HEK293 (cell line): ENCODE results near the gene MTUS2.

ENCODE experiments used
- CTCF ChIA-PET: fragments of 350-600 bp; formaldehyde crosslinking; extraction: SDS; loops from one replicate; lab custom pipeline; 2021; ENCODE audit warnings: antibody characterized with exemption; lab: Yijun Ruan, JAX
- POLR2A ChIA-PET: fragments of 300-600 bp; formaldehyde crosslinking; extraction: SDS; loops from one replicate; lab custom pipeline; 2020; ENCODE audit warnings: antibody characterized with exemption, inconsistent platforms; lab: Yijun Ruan, JAX
- H3K27ac ChIP-seq: fragments of 200-500 bp; sonication (Bioruptor generic); 2 replicates; pipeline ENCODE4 v1.5.1; 2014; ENCODE audit warnings: low read depth, low read length, control low read depth, inconsistent platforms; ENCODE audit errors: extremely low read depth
- H3K36me3 ChIP-seq, 2 experiments: fragments of 200-500 bp in 1 of 2; sonication (Bioruptor generic) in 1 of 2; 1 replicate in 1 of 2; 2 replicates in 1 of 2; pipeline ENCODE4 v1.5.1; 2014 to 2017; ENCODE audit warnings: inconsistent platforms in 2 of 2, low read length in 2 of 2; ENCODE audit not compliant: control insufficient read depth in 2 of 2, insufficient read depth in 1 of 2
- H3K4me1 ChIP-seq: fragments of 200-500 bp; sonication (Bioruptor generic); 2 replicates; pipeline ENCODE4 v1.5.1; 2014; ENCODE audit warnings: mild to moderate bottlenecking, low read length, inconsistent platforms; ENCODE audit not compliant: control insufficient read depth, insufficient read depth
- H3K4me3 ChIP-seq: 2 replicates; pipeline ENCODE4 v1.5.1; 2011; ENCODE audit warnings: low read depth, mild to moderate bottlenecking, control low read depth, low read length, moderate library complexity
- H3K9me3 ChIP-seq: fragments of 200-500 bp; sonication (Bioruptor generic); 2 replicates; pipeline ENCODE4 v1.5.1; 2014; ENCODE audit warnings: low read depth, low read length, inconsistent platforms; ENCODE audit not compliant: control insufficient read depth, insufficient read depth
- HOXD13 ChIP-seq: sonication (generic); formaldehyde crosslinking; IDR thresholded peaks from 2 replicates; pipeline ENCODE4 v1.8.0; 2022; ENCODE audit warnings: missing genetic modification reagents, borderline replicate concordance
- MEIS1 ChIP-seq: sonication (generic); formaldehyde crosslinking; IDR thresholded peaks from 2 replicates; pipeline ENCODE4 v1.8.1; 2022; ENCODE audit warnings: missing genetic modification reagents, mild to moderate bottlenecking, borderline replicate concordance
- MZF1 ChIP-seq: fragments of 450-650 bp; formaldehyde crosslinking; IDR thresholded peaks from 2 replicates; pipeline ENCODE4 v1.5.1; 2017; ENCODE audit warnings: missing biosample characterization, missing genetic modification characterization, borderline replicate concordance
- ZBTB1 ChIP-seq: fragments of 450-650 bp; formaldehyde crosslinking; IDR thresholded peaks from 2 replicates; pipeline ENCODE4 v1.5.1; 2016; ENCODE audit warnings: missing biosample characterization, missing genetic modification characterization
- ZFP69B ChIP-seq: fragments of 450-650 bp; formaldehyde crosslinking; IDR thresholded peaks from 2 replicates; pipeline ENCODE4 v1.5.1; 2016; ENCODE audit warnings: missing biosample characterization, missing genetic modification characterization
- ZNF132 ChIP-seq: fragments of 450-650 bp; formaldehyde crosslinking; IDR thresholded peaks from 2 replicates; pipeline ENCODE4 v1.5.1; 2017; ENCODE audit warnings: missing biosample characterization, missing genetic modification characterization, borderline replicate concordance
- ZNF157 ChIP-seq: fragments of 450-650 bp; formaldehyde crosslinking; IDR thresholded peaks from 2 replicates; pipeline ENCODE4 v1.5.1; 2016; ENCODE audit warnings: missing biosample characterization, missing genetic modification characterization
- ZNF266 ChIP-seq: fragments of 450-650 bp; formaldehyde crosslinking; IDR thresholded peaks from 2 replicates; pipeline ENCODE4 v1.5.1; 2016; ENCODE audit warnings: missing biosample characterization, missing genetic modification characterization, low read depth
- ZNF324 ChIP-seq: fragments of 450-650 bp; formaldehyde crosslinking; IDR thresholded peaks from 2 replicates; pipeline ENCODE4 v1.5.1; 2016; ENCODE audit warnings: missing biosample characterization, missing genetic modification characterization
- ZNF341 ChIP-seq: fragments of 450-650 bp; formaldehyde crosslinking; IDR thresholded peaks from 2 replicates; pipeline ENCODE4; 2016; ENCODE audit warnings: low read depth, missing biosample characterization, missing genetic modification characterization
- ZNF354C ChIP-seq: fragments of 450-650 bp; formaldehyde crosslinking; IDR thresholded peaks from 2 replicates; pipeline ENCODE4 v1.5.1; 2016; ENCODE audit warnings: missing biosample characterization, missing genetic modification characterization, low read depth, borderline replicate concordance
- ZNF37A ChIP-seq: fragments of 450-650 bp; IDR thresholded peaks from 2 replicates; pipeline ENCODE4 v1.5.1; 2018; ENCODE audit warnings: missing biosample characterization, missing genetic modification characterization
- ZNF544 ChIP-seq: fragments of 450-650 bp; formaldehyde crosslinking; IDR thresholded peaks from 2 replicates; pipeline ENCODE4 v1.5.0; 2017; ENCODE audit warnings: missing biosample characterization, missing genetic modification characterization
- ZNF629 ChIP-seq: fragments of 450-650 bp; formaldehyde crosslinking; IDR thresholded peaks from 2 replicates; pipeline ENCODE4 v1.5.1; 2017; ENCODE audit warnings: missing biosample characterization, missing genetic modification characterization
- TF ChIP-seq, protein P1 (sequence below): fragments of 450-650 bp; formaldehyde crosslinking; IDR thresholded peaks from 2 replicates; pipeline ENCODE4 v1.5.1; 2016; ENCODE audit warnings: missing biosample characterization, missing genetic modification characterization, low read depth
- TF ChIP-seq, protein P2 (sequence below): fragments of 450-650 bp; formaldehyde crosslinking; IDR thresholded peaks from 2 replicates; pipeline ENCODE4 v1.5.1; 2016; ENCODE audit warnings: missing biosample characterization, missing genetic modification characterization
- TF ChIP-seq, protein P3 (sequence below): fragments of 450-650 bp; formaldehyde crosslinking; IDR thresholded peaks from 2 replicates; pipeline ENCODE4 v1.5.1; 2016; ENCODE audit warnings: missing biosample characterization, missing genetic modification characterization
- TF ChIP-seq, protein P4 (sequence below): fragments of 450-650 bp; formaldehyde crosslinking; IDR thresholded peaks from 2 replicates; pipeline ENCODE4 v1.5.1; 2016; ENCODE audit warnings: missing biosample characterization, missing genetic modification characterization
- TF ChIP-seq, protein P5 (sequence below): fragments of 450-650 bp; formaldehyde crosslinking; IDR thresholded peaks from 2 replicates; pipeline ENCODE4 v1.5.1; 2016; ENCODE audit warnings: missing biosample characterization, missing genetic modification characterization, borderline replicate concordance
- TF ChIP-seq, protein P6 (sequence below): fragments of 450-650 bp; formaldehyde crosslinking; IDR thresholded peaks from 2 replicates; pipeline ENCODE4 v1.5.1; 2016; ENCODE audit warnings: missing biosample characterization, missing genetic modification characterization

The MTUS2 gene

DNA sequence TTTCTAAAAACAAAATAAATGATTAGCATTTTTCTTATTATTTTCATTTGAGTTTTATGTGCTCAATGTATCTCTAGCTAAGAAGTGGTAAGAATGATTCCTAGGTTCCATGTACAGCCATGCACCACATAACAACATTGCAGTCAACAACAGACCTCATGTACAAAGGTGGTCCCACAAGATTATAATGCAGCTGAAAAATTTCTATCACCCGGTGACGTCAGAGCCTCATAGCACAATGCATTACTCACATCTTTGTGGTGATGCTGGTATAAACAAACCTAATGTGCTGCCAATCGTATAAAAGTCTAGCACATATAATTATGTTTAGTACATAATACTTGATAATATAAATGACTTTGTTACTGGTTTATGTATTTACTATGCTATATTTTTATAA, 654.9 kb downstream of the MTUS2 start:
- Histone ChIP-seq H3K27ac (no peak overlapping the region), H3K4me3 (no peak overlapping the region), H3K4me1 (no peaks in the 10 kb centered on the region), H3K36me3 (no peaks in the 10 kb centered on the region), H3K9me3 (no peaks in the 10 kb centered on the region)
- ChIA-PET CTCF (interaction anchor here (0.7 to 1.2 kb wide), 4 partner anchors 9 to 34 kb away, joined by 3 to 4 read pairs (median 3); no protein-coding TSS in a partner anchor), POLR2A (no interaction called here)
- 0 out of 2 replicates have a peak, but pooled peaks have one; percentile 43 for TF ChIP-seq ZNF629 (tag by site-specific recombination)
- TF ChIP-seq ZNF324 (tag by site-specific recombination) = no peak
- TF ChIP-seq, protein P1, sequence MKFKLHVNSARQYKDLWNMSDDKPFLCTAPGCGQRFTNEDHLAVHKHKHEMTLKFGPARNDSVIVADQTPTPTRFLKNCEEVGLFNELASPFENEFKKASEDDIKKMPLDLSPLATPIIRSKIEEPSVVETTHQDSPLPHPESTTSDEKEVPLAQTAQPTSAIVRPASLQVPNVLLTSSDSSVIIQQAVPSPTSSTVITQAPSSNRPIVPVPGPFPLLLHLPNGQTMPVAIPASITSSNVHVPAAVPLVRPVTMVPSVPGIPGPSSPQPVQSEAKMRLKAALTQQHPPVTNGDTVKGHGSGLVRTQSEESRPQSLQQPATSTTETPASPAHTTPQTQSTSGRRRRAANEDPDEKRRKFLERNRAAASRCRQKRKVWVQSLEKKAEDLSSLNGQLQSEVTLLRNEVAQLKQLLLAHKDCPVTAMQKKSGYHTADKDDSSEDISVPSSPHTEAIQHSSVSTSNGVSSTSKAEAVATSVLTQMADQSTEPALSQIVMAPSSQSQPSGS = peak; percentile 28; the same call in 1 of the 2 replicates
- TF ChIP-seq ZFP69B (tag by site-specific recombination) = 0 out of 2 replicates have a peak, but pooled peaks have one; percentile 22
- TF ChIP-seq, protein P2, sequence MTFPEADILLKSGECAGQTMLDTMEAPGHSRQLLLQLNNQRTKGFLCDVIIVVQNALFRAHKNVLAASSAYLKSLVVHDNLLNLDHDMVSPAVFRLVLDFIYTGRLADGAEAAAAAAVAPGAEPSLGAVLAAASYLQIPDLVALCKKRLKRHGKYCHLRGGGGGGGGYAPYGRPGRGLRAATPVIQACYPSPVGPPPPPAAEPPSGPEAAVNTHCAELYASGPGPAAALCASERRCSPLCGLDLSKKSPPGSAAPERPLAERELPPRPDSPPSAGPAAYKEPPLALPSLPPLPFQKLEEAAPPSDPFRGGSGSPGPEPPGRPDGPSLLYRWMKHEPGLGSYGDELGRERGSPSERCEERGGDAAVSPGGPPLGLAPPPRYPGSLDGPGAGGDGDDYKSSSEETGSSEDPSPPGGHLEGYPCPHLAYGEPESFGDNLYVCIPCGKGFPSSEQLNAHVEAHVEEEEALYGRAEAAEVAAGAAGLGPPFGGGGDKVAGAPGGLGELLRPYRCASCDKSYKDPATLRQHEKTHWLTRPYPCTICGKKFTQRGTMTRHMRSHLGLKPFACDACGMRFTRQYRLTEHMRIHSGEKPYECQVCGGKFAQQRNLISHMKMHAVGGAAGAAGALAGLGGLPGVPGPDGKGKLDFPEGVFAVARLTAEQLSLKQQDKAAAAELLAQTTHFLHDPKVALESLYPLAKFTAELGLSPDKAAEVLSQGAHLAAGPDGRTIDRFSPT = no peak

DNA sequence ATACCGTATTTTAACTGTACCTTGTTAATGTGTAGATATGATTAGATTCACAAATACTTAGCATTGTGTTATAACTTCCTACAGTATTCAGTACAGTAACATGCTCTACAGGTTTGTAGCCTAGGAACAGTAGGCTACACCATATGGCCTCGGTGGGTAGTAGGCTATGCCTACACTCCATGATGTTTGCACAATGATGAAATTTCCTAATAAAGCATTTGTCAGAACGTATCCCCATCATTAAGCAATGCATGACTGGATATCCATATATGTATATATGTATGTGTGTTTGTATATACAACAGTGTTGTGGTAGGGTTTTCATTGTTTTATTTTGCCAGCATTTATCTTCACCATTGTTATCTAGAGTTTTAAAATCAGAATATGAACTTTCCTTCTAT, 655.9 kb downstream of the MTUS2 start:
- H3K27ac ChIP-seq = no peak overlapping the region
- H3K4me3 ChIP-seq = no peak overlapping the region
- ChIA-PET CTCF (interaction anchor here (1.1 kb wide), 1 partner anchor 32 kb away, joined by 3 read pairs; no protein-coding TSS in a partner anchor), POLR2A (no interaction called here)
- no peaks in the 10 kb centered on the region for H3K9me3 ChIP-seq
- no peaks in the 10 kb centered on the region for H3K4me1 ChIP-seq
- H3K36me3 ChIP-seq = no peaks in the 10 kb centered on the region
- no peak for TF ChIP-seq ZNF544
- TF ChIP-seq ZBTB1 (tag by site-specific recombination) = no peak
- no peak for TF ChIP-seq ZNF157
- TF ChIP-seq, protein P3, sequence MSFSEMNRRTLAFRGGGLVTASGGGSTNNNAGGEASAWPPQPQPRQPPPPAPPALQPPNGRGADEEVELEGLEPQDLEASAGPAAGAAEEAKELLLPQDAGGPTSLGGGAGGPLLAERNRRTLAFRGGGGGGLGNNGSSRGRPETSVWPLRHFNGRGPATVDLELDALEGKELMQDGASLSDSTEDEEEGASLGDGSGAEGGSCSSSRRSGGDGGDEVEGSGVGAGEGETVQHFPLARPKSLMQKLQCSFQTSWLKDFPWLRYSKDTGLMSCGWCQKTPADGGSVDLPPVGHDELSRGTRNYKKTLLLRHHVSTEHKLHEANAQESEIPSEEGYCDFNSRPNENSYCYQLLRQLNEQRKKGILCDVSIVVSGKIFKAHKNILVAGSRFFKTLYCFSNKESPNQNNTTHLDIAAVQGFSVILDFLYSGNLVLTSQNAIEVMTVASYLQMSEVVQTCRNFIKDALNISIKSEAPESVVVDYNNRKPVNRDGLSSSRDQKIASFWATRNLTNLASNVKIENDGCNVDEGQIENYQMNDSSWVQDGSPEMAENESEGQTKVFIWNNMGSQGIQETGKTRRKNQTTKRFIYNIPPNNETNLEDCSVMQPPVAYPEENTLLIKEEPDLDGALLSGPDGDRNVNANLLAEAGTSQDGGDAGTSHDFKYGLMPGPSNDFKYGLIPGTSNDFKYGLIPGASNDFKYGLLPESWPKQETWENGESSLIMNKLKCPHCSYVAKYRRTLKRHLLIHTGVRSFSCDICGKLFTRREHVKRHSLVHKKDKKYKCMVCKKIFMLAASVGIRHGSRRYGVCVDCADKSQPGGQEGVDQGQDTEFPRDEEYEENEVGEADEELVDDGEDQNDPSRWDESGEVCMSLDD (tag by site-specific recombination) = no peak
- TF ChIP-seq ZNF629 (tag by site-specific recombination) = no peak
- no peak for TF ChIP-seq ZNF341 (tag by site-specific recombination)
- no peak for TF ChIP-seq ZNF266
- TF ChIP-seq ZNF37A (tag by site-specific recombination) = no peak
- TF ChIP-seq, protein P4, sequence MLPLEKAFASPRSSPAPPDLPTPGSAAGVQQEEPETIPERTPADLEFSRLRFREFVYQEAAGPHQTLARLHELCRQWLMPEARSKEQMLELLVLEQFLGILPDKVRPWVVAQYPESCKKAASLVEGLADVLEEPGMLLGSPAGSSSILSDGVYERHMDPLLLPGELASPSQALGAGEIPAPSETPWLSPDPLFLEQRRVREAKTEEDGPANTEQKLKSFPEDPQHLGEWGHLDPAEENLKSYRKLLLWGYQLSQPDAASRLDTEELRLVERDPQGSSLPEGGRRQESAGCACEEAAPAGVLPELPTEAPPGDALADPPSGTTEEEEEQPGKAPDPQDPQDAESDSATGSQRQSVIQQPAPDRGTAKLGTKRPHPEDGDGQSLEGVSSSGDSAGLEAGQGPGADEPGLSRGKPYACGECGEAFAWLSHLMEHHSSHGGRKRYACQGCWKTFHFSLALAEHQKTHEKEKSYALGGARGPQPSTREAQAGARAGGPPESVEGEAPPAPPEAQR (tag by site-specific recombination) = no peak
- TF ChIP-seq, protein P5, sequence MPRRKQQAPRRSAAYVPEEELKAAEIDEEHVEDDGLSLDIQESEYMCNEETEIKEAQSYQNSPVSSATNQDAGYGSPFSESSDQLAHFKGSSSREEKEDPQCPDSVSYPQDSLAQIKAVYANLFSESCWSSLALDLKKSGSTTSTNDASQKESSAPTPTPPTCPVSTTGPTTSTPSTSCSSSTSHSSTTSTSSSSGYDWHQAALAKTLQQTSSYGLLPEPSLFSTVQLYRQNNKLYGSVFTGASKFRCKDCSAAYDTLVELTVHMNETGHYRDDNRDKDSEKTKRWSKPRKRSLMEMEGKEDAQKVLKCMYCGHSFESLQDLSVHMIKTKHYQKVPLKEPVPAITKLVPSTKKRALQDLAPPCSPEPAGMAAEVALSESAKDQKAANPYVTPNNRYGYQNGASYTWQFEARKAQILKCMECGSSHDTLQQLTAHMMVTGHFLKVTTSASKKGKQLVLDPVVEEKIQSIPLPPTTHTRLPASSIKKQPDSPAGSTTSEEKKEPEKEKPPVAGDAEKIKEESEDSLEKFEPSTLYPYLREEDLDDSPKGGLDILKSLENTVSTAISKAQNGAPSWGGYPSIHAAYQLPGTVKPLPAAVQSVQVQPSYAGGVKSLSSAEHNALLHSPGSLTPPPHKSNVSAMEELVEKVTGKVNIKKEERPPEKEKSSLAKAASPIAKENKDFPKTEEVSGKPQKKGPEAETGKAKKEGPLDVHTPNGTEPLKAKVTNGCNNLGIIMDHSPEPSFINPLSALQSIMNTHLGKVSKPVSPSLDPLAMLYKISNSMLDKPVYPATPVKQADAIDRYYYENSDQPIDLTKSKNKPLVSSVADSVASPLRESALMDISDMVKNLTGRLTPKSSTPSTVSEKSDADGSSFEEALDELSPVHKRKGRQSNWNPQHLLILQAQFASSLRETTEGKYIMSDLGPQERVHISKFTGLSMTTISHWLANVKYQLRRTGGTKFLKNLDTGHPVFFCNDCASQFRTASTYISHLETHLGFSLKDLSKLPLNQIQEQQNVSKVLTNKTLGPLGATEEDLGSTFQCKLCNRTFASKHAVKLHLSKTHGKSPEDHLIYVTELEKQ = no peak
- no peak for TF ChIP-seq HOXD13
- no peak for TF ChIP-seq MZF1
- TF ChIP-seq ZNF354C = no peak
- TF ChIP-seq ZNF132 (tag by site-specific recombination) = no peak
- TF ChIP-seq MEIS1 (CRISPR knock-in tag) = no peak
- TF ChIP-seq, protein P6, sequence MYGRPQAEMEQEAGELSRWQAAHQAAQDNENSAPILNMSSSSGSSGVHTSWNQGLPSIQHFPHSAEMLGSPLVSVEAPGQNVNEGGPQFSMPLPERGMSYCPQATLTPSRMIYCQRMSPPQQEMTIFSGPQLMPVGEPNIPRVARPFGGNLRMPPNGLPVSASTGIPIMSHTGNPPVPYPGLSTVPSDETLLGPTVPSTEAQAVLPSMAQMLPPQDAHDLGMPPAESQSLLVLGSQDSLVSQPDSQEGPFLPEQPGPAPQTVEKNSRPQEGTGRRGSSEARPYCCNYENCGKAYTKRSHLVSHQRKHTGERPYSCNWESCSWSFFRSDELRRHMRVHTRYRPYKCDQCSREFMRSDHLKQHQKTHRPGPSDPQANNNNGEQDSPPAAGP (tag by site-specific recombination) = no peak
